GM12801 (cell line): Measurements from ENCODE around the gene PDE4D.

Experiments used
- CTCF ChIP-seq: IDR thresholded peaks from one replicate; pipeline ENCODE4 v1.5.1; 2011; ENCODE audit warnings: control low read depth; ENCODE audit not compliant: insufficient read length; ENCODE audit errors: extremely low read depth

The PDE4D gene

GRCh38 chr5:59893429-59894227 is at the start of gene PDE4D:
PDE4D (minus strand) TSS chr5:59893726.
- no peak for TF ChIP-seq CTCF

GRCh38 chr5:59937633-59938032 is 44.1 kb upstream of the PDE4D start:
- no peak for TF ChIP-seq CTCF

GRCh38 chr5:59923465-59923864 is 29.9 kb upstream of the PDE4D start:
- no peak for TF ChIP-seq CTCF

GRCh38 chr5:59922220-59922619 is 28.7 kb upstream of the PDE4D start:
- no peak for TF ChIP-seq CTCF

GRCh38 chr5:59921816-59922215 is 28.3 kb upstream of the PDE4D start:
- TF ChIP-seq CTCF, result no peak

GRCh38 chr5:59919484-59919883 is 26.0 kb upstream of the PDE4D start:
- TF ChIP-seq CTCF, result no peak

- TF ChIP-seq CTCF, result no peak
Observed at GRCh38 chr5:59917121-59917520, 23.6 kb upstream of the PDE4D start.
